ENCODE measurements around the gene RIMOC1. TPM values are rescaled to one million over a fixed set of nuclear protein-coding genes. Genes with fewer than 3 reads are reported as not detected.

RIMOC1 gene
- total RNA-seq, 1 donor = 31.1 TPM

DNA sequence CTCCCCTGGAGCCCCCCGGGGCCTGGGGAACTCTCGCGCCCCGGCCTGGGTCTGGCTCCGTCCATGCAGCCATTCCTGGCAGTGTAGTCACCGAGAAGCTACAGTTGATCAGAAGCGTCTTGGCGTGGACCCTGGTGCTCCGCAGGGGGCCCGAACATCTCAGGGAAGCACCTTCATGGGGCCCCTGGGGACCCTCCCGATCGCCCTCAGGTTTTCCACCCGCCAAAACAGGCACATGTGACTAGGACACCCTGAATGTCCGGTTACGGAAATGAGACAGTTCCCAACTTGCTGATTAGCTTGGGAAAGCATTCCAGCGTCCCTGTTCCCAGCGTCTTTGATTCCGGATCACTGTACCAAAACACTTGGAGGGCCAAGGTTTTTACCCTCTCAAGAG, 21.4 kb downstream of the RIMOC1 start:
- peaks cover 19% of the 10 kb centered on the region for H3K4me1 ChIP-seq (ENCODE audit: insufficient read depth, low read length)
- H3K4me2 ChIP-seq (ENCODE audit: insufficient read depth, low read length) = peak overlapping the region; percentile 92
- peak overlapping the region; percentile 91 for H3K27ac ChIP-seq (ENCODE audit: low read depth, low read length)
- no peaks in the 10 kb centered on the region for H3K27me3 ChIP-seq (ENCODE audit: insufficient read depth, low read length)
- H3K79me2 ChIP-seq (ENCODE audit: insufficient read depth, low read length) = peaks cover 2% of the 10 kb centered on the region
- TF ChIP-seq, protein P1, sequence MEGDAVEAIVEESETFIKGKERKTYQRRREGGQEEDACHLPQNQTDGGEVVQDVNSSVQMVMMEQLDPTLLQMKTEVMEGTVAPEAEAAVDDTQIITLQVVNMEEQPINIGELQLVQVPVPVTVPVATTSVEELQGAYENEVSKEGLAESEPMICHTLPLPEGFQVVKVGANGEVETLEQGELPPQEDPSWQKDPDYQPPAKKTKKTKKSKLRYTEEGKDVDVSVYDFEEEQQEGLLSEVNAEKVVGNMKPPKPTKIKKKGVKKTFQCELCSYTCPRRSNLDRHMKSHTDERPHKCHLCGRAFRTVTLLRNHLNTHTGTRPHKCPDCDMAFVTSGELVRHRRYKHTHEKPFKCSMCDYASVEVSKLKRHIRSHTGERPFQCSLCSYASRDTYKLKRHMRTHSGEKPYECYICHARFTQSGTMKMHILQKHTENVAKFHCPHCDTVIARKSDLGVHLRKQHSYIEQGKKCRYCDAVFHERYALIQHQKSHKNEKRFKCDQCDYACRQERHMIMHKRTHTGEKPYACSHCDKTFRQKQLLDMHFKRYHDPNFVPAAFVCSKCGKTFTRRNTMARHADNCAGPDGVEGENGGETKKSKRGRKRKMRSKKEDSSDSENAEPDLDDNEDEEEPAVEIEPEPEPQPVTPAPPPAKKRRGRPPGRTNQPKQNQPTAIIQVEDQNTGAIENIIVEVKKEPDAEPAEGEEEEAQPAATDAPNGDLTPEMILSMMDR (IDR thresholded peaks at IDR 0.05; ENCODE audit: extremely low read depth, low read depth, low read length) = no peak
- H3K36me3 ChIP-seq (ENCODE audit: insufficient read depth, low read length) = peaks cover under 1% of the 10 kb centered on the region
- H2AFZ ChIP-seq (ENCODE audit: low read length) = peak overlapping the region; percentile 99
- no peaks in the 10 kb centered on the region for H4K20me1 ChIP-seq (ENCODE audit: insufficient read depth, low read length)
- DNase-seq (ENCODE audit: insufficient read length, low spot score, missing footprints) = peak; percentile 88
- no peaks in the 10 kb centered on the region for H3K9me3 ChIP-seq (ENCODE audit: low read depth, low read length)
- H3K4me3 ChIP-seq (ENCODE audit: insufficient read depth, low read length) = peak overlapping the region; percentile 84

DNA sequence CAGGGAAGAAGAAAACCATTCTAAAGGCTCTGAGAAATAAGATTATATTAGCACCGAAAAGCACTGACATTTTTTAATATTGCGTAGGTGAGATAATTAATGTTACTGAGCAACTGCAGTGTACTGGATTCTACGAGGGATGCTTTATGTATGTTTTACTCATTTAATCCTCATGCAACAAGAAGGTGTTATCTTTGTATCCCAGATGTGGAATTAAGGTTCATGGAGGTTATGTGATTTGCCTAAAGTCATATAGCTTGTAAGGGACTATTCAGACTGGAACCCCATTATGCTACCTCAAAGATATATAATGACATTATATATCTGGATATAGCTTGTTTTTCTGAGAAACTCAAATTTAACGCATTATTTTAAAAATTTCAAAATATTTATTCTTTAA, 23.5 kb downstream of the RIMOC1 start:
- TF ChIP-seq, protein P1 (IDR thresholded peaks at IDR 0.05; ENCODE audit: extremely low read depth, low read depth, low read length) = no peak
- Histone ChIP-seq H3K4me1 (ENCODE audit: insufficient read depth, low read length) (peaks cover 12% of the 10 kb centered on the region), H3K27me3 (ENCODE audit: insufficient read depth, low read length) (no peaks in the 10 kb centered on the region), H3K4me3 (ENCODE audit: insufficient read depth, low read length) (no peak overlapping the region), H2AFZ (ENCODE audit: low read length) (no peak overlapping the region), H3K4me2 (ENCODE audit: insufficient read depth, low read length) (no peak overlapping the region), H3K9me3 (ENCODE audit: low read depth, low read length) (no peaks in the 10 kb centered on the region), H3K36me3 (ENCODE audit: insufficient read depth, low read length) (no peaks in the 10 kb centered on the region), H3K27ac (ENCODE audit: low read depth, low read length) (no peak overlapping the region), H3K79me2 (ENCODE audit: insufficient read depth, low read length) (peaks cover 2% of the 10 kb centered on the region), H4K20me1 (ENCODE audit: insufficient read depth, low read length) (no peaks in the 10 kb centered on the region)
- peak; percentile 31 for DNase-seq (ENCODE audit: insufficient read length, low spot score, missing footprints)

DNA sequence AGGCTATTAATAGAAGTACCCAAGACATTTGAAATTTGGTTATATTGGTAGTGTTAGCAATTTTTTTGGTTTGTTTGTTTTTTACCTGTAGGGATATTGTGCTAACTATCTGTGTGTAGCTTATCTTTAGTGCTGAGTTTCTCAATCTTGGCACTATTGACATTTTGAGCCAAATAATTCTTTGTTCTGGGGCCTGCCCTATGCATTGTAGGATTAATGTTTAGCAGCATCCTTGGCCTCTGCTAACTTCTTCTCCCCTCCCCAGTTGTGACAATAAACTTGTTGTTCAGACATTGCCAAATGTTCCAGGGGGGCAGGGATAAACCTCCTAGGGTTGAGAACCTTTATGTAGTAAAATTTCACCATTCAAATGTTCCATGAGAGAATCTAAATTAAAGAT, 24.9 kb downstream of the RIMOC1 start:
- no peaks in the 10 kb centered on the region for H4K20me1 ChIP-seq (ENCODE audit: insufficient read depth, low read length)
- H3K27ac ChIP-seq (ENCODE audit: low read depth, low read length) = no peak overlapping the region
- TF ChIP-seq, protein P1 (IDR thresholded peaks at IDR 0.05; ENCODE audit: extremely low read depth, low read depth, low read length) = no peak
- peaks cover 12% of the 10 kb centered on the region for H3K4me1 ChIP-seq (ENCODE audit: insufficient read depth, low read length)
- H2AFZ ChIP-seq (ENCODE audit: low read length) = no peak overlapping the region
- DNase-seq (ENCODE audit: insufficient read length, low spot score, missing footprints) = no peak
- H3K36me3 ChIP-seq (ENCODE audit: insufficient read depth, low read length) = no peaks in the 10 kb centered on the region
- peaks cover 2% of the 10 kb centered on the region for H3K79me2 ChIP-seq (ENCODE audit: insufficient read depth, low read length)
- H3K27me3 ChIP-seq (ENCODE audit: insufficient read depth, low read length) = no peaks in the 10 kb centered on the region
- no peaks in the 10 kb centered on the region for H3K9me3 ChIP-seq (ENCODE audit: low read depth, low read length)
- H3K4me2 ChIP-seq (ENCODE audit: insufficient read depth, low read length) = no peak overlapping the region
- H3K4me3 ChIP-seq (ENCODE audit: insufficient read depth, low read length) = no peak overlapping the region

DNA sequence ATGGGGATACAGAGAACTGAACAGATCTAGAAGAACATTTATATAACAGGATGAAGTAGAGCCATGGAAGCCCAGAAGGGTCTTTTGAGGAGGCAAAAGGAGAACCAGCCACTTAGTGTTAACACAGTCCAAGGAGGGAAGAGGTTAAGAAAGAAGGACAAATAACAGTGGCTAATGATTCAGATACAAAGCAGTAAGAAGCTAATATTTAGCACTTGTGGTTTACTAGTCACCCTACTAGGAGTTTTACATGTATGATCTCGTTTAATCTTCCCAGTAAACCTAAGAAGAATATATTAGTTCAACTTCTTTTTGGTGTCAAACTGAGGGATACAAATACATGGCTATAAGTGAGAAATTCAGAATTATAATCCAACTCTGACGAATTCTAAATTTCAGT, 28.6 kb downstream of the RIMOC1 start:
- no peak overlapping the region for H3K4me3 ChIP-seq (ENCODE audit: insufficient read depth, low read length)
- no peak for DNase-seq (ENCODE audit: insufficient read length, low spot score, missing footprints)
- no peak overlapping the region for H3K4me2 ChIP-seq (ENCODE audit: insufficient read depth, low read length)
- H4K20me1 ChIP-seq (ENCODE audit: insufficient read depth, low read length) = no peaks in the 10 kb centered on the region
- H3K4me1 ChIP-seq (ENCODE audit: insufficient read depth, low read length) = no peaks in the 10 kb centered on the region
- H2AFZ ChIP-seq (ENCODE audit: low read length) = no peak overlapping the region
- H3K79me2 ChIP-seq (ENCODE audit: insufficient read depth, low read length) = no peaks in the 10 kb centered on the region
- peaks cover 3% of the 10 kb centered on the region for H3K36me3 ChIP-seq (ENCODE audit: insufficient read depth, low read length)
- H3K27ac ChIP-seq (ENCODE audit: low read depth, low read length) = no peak overlapping the region
- TF ChIP-seq, protein P1 (IDR thresholded peaks at IDR 0.05; ENCODE audit: extremely low read depth, low read depth, low read length) = no peak
- H3K9me3 ChIP-seq (ENCODE audit: low read depth, low read length) = no peaks in the 10 kb centered on the region
- no peaks in the 10 kb centered on the region for H3K27me3 ChIP-seq (ENCODE audit: insufficient read depth, low read length)

All from osteoblast (primary cell).